CD4-positive, alpha-beta T cell treated with Interleukin-15 for 4 hours (primary cell): ENCODE measurements around the gene CX3CL1.

Experiments used
- DNase-seq: peaks from one replicate; pipeline ENCODE4 v3.0.0-alpha.2; 2020; ENCODE audit warnings: low spot score

The CX3CL1 gene

GRCh38 chr16:57405097-57405496 is 32.8 kb downstream of the CX3CL1 start:
- no peak for DNase-seq

GRCh38 chr16:57406881-57407280 is 34.6 kb downstream of the CX3CL1 start:
- no peak for DNase-seq

GRCh38 chr16:57407521-57408353 is 35.4 kb downstream of the CX3CL1 start:
- DNase-seq: no peak

GRCh38 chr16:57409065-57409464 is 36.8 kb downstream of the CX3CL1 start:
- DNase-seq: no peak

GRCh38 chr16:57409870-57410587 is 37.7 kb downstream of the CX3CL1 start:
- no peak for DNase-seq

- DNase-seq: no peak
Observed at GRCh38 chr16:57411362-57411976, 39.2 kb downstream of the CX3CL1 start.

GRCh38 chr16:57412584-57412983 is 40.3 kb downstream of the CX3CL1 start:
- DNase-seq: no peak

- DNase-seq: no peak
Observed at GRCh38 chr16:57413301-57413730, 41.0 kb downstream of the CX3CL1 start.

GRCh38 chr16:57413733-57414132 is 41.4 kb downstream of the CX3CL1 start:
- no peak for DNase-seq

GRCh38 chr16:57416084-57416483 is 43.8 kb downstream of the CX3CL1 start:
- DNase-seq: no peak

GRCh38 chr16:57419506-57419905 is 47.2 kb downstream of the CX3CL1 start:
- no peak for DNase-seq

GRCh38 chr16:57422026-57422944 is 50.0 kb downstream of the CX3CL1 start:
- no peak for DNase-seq

GRCh38 chr16:57423152-57423551 is 50.9 kb downstream of the CX3CL1 start:
- DNase-seq: no peak

- DNase-seq: no peak
Observed at GRCh38 chr16:57424583-57424982, 52.3 kb downstream of the CX3CL1 start.

- no peak for DNase-seq
Observed at GRCh38 chr16:57426356-57426755, 54.1 kb downstream of the CX3CL1 start.

GRCh38 chr16:57427307-57427706 is 55.0 kb downstream of the CX3CL1 start:
- no peak for DNase-seq

GRCh38 chr16:57427824-57428223 is 55.5 kb downstream of the CX3CL1 start:
- no peak for DNase-seq

GRCh38 chr16:57430955-57431354 is 58.7 kb downstream of the CX3CL1 start:
- no peak for DNase-seq

- DNase-seq: no peak
Observed at GRCh38 chr16:57432505-57432904, 60.2 kb downstream of the CX3CL1 start.

- DNase-seq: no peak
Observed at GRCh38 chr16:57432989-57433388, 60.7 kb downstream of the CX3CL1 start.

- DNase-seq: no peak
Observed at GRCh38 chr16:57434003-57434402, 61.7 kb downstream of the CX3CL1 start.
